GM23338 (cell line): Measurements from ENCODE around the gene COL26A1. TPM values are rescaled to one million over a fixed set of nuclear protein-coding genes. Genes with fewer than 3 reads are reported as not detected.

Source experiments
- ATAC-seq: fragments of 200-7000 bp; cut with Tn5 transposase; 3 replicates; pipeline ENCODE4 v1.9.1; 2020
- DNase-seq: peaks from one replicate; pipeline ENCODE4 v3.0.0-alpha.2; 2015; ENCODE audit warnings: low spot score
- H2AFZ ChIP-seq: fragments of 200-600 bp; sonication (generic); 2 replicates; pipeline ENCODE4 v1.8.0; 2016; ENCODE audit warnings: antibody characterized with exemption, mild to moderate bottlenecking, moderate library complexity
- H3F3A ChIP-seq: fragments of 200-600 bp; sonication (generic); replicated peaks from 2 replicates; pipeline ENCODE4 v1.8.0; 2017; ENCODE audit warnings: antibody characterized with exemption, mixed run types, low read depth
- H3K27ac ChIP-seq: fragments of 200-600 bp; sonication (generic); 2 replicates; pipeline ENCODE4 v1.6.1; 2016; ENCODE audit warnings: low read depth
- H3K27me3 ChIP-seq: fragments of 200-600 bp; sonication (generic); 2 replicates; pipeline ENCODE4 v1.8.0; 2016; ENCODE audit warnings: mild to moderate bottlenecking, mixed run types, moderate library complexity; ENCODE audit not compliant: insufficient read depth
- H3K36me3 ChIP-seq: fragments of 200-600 bp; sonication (generic); 2 replicates; pipeline ENCODE4 v1.8.0; 2016; ENCODE audit warnings: mild to moderate bottlenecking; ENCODE audit not compliant: insufficient read depth
- H3K4me1 ChIP-seq: fragments of 200-600 bp; sonication (generic); 2 replicates; pipeline ENCODE4 v1.8.0; 2016; ENCODE audit warnings: mild to moderate bottlenecking, moderate library complexity; ENCODE audit not compliant: insufficient read depth
- H3K4me2 ChIP-seq: fragments of 200-600 bp; sonication (generic); 2 replicates; pipeline ENCODE4 v1.7.1; 2017; ENCODE audit warnings: mixed run types
- H3K4me3 ChIP-seq: fragments of 200-600 bp; sonication (generic); 2 replicates; pipeline ENCODE4 v1.6.1; 2016; ENCODE audit warnings: mixed run types
- H3K79me2 ChIP-seq: fragments of 200-600 bp; sonication (generic); replicated peaks from 2 replicates; pipeline ENCODE4 v1.8.0; 2017; ENCODE audit warnings: mild to moderate bottlenecking; ENCODE audit not compliant: insufficient read depth
- H3K9me2 ChIP-seq: fragments of 200-600 bp; sonication (generic); 2 replicates; pipeline ENCODE4 v1.8.0; 2017; ENCODE audit not compliant: insufficient read depth
- H4K20me1 ChIP-seq: fragments of 200-600 bp; sonication (generic); replicated peaks from 2 replicates; pipeline ENCODE4 v1.8.0; 2017; ENCODE audit warnings: mild to moderate bottlenecking; ENCODE audit not compliant: insufficient read depth
- H3K27ac Mint-ChIP-seq: 2 replicates; pipeline ENCODE4 v1.8.0; 2020; ENCODE audit warnings: inconsistent platforms, mild to moderate bottlenecking, moderate library complexity, mixed read lengths
- H3K27me3 Mint-ChIP-seq: 3 replicates; pipeline ENCODE4 v1.8.0; 2022; ENCODE audit warnings: low read depth, mild to moderate bottlenecking, moderate library complexity, mixed read lengths, inconsistent platforms; ENCODE audit not compliant: insufficient read depth, poor library complexity
- H3K36me3 Mint-ChIP-seq: 3 replicates; pipeline ENCODE4 v1.8.0; 2021; ENCODE audit warnings: low read depth, mild to moderate bottlenecking, inconsistent platforms, moderate library complexity, mixed read lengths
- H3K4me1 Mint-ChIP-seq: 3 replicates; pipeline ENCODE4 v1.8.0; 2020; ENCODE audit warnings: mild to moderate bottlenecking, inconsistent platforms, mixed read lengths
- H3K4me3 Mint-ChIP-seq: 3 replicates; pipeline ENCODE4 v1.8.0; 2021; ENCODE audit warnings: moderate library complexity, mild to moderate bottlenecking, inconsistent platforms, mixed read lengths
- H3K9me3 Mint-ChIP-seq: 3 replicates; pipeline ENCODE4 v1.8.0; 2020; ENCODE audit warnings: moderate library complexity, mild to moderate bottlenecking, inconsistent platforms, mixed read lengths
- CREB1 ChIP-seq: fragments of 250-450 bp; sonication (Bioruptor Pico); IDR thresholded peaks from 2 replicates; pipeline ENCODE4 v1.5.0; 2020; ENCODE audit warnings: low read depth, mild to moderate bottlenecking, moderate library complexity
- CTCF ChIP-seq, 2 experiments: fragments of 200-600 bp in 1 of 2; sonication (generic) in 1 of 2; conservative IDR thresholded peaks; 2 replicates each; pipeline versions ENCODE4 v1.5.1 to v1.6.1; 2016 to 2017; ENCODE audit warnings: antibody characterized with exemption in 2 of 2, low read depth in 2 of 2, mild to moderate bottlenecking in 2 of 2, moderate library complexity in 1 of 2
- EZH2 ChIP-seq: fragments of 200-600 bp; sonication (generic); IDR thresholded peaks from one replicate; pipeline ENCODE4 v1.8.0; 2017; ENCODE audit warnings: antibody characterized with exemption, mild to moderate bottlenecking, low read depth; ENCODE audit not compliant: unreplicated experiment
- EZH2phosphoT487 ChIP-seq: fragments of 200-600 bp; sonication (generic); IDR thresholded peaks from one replicate; pipeline ENCODE4 v1.8.1; 2018; ENCODE audit warnings: antibody characterized with exemption; ENCODE audit not compliant: unreplicated experiment
- JUNB ChIP-seq: IDR thresholded peaks from one replicate; pipeline ENCODE4 v1.6.1; 2016; ENCODE audit warnings: antibody characterized with exemption; ENCODE audit not compliant: unreplicated experiment
- POLR2AphosphoS5 ChIP-seq: IDR thresholded peaks from 2 replicates; pipeline ENCODE4 v1.6.1; 2016; ENCODE audit warnings: antibody characterized with exemption, low read depth
- STAT1 ChIP-seq: IDR thresholded peaks from one replicate; pipeline ENCODE4 v1.6.1; 2016; ENCODE audit warnings: antibody characterized with exemption; ENCODE audit not compliant: unreplicated experiment
- ZNF114 ChIP-seq: fragments of 250-450 bp; sonication (Bioruptor Pico); IDR thresholded peaks from 2 replicates; pipeline ENCODE4 v1.5.0; 2020; ENCODE audit warnings: mild to moderate bottlenecking, moderate library complexity
- ZNF331 ChIP-seq: fragments of 250-450 bp; sonication (Bioruptor Pico); IDR thresholded peaks from 2 replicates; pipeline ENCODE4 v1.5.0; 2020; ENCODE audit warnings: low read depth, mild to moderate bottlenecking, moderate library complexity
- ZNF462 ChIP-seq: fragments of 250-450 bp; sonication (Bioruptor Pico); IDR thresholded peaks from 2 replicates; pipeline ENCODE4 v1.5.0; 2020; ENCODE audit warnings: mild to moderate bottlenecking, moderate library complexity
- polyA plus RNA-seq: library from polyadenylated mRNA; unstranded; fragments of >200 nt; fragmentation: Nextera tagmentation; extraction: Ambion mirVana; gene quantifications from 2 replicates; pipeline ENCODE4 v1.2.1, GENCODE V29; 2016
- total RNA-seq: library from RNA; depleted of rRNA; stranded (reverse); fragments of >200 nt; shearing (Covaris generic); gene quantifications from 2 replicates; pipeline ENCODE4 v1.2.3, GENCODE V29; 2014
- TF ChIP-seq, protein P1 (sequence below): IDR thresholded peaks from one replicate; pipeline ENCODE4 v1.6.1; 2018; ENCODE audit warnings: antibody characterized with exemption; ENCODE audit not compliant: unreplicated experiment
- TF ChIP-seq, protein P2 (sequence below): IDR thresholded peaks from 2 replicates; pipeline ENCODE4 v1.6.1; 2016; ENCODE audit warnings: antibody characterized with exemption

Gene COL26A1
- total and polyA plus RNA-seq, 2 experiments from 2014 or later: 17.8 to 55.0 TPM

DNA sequence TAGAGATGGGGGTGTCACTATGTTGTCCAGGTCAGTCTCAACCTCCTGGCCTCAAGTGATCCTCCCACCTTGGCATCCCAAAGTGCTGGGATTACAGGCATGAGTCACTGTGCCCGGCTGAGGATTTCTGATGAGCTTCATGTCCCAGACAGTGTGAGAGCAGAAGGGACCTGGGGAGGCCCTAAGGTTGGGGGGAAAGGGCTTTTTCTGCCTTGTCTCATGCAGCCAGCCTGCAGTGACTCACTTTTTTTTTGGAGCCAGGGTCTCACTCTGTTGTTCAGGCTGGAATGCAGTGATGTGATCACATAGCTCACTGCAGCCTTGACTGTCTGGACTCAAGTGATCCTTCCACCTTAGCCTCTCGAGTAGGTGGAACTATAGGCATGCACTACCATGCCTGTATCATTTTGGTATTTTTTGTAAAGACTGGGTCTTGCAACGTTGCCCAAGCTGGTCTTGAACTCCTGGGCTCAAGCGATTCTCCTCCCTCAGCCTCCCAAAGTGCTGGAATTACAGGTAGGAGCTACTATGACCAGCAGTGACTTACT is 14.6 kb downstream of the COL26A1 start:
- H3K27ac ChIP-seq: 0 out of 2 replicates have a peak overlapping the region, but pooled peaks have one; percentile 72
- H3K4me2 ChIP-seq: no peak overlapping the region
- H3K4me1 ChIP-seq: peaks cover 14% of the 10 kb centered on the region
- Mint-ChIP-seq H3K36me3 (peaks cover 55% of the 10 kb centered on the region), H3K9me3 (peaks cover 11% of the 10 kb centered on the region; the same call in 2 of the 3 replicates), H3K27ac (no peak overlapping the region), H3K27me3 (peaks cover 6% of the 10 kb centered on the region), H3K4me3 (no peak overlapping the region), H3K4me1 (peaks cover 20% of the 10 kb centered on the region)
- H3F3A ChIP-seq: peaks cover 14% of the 10 kb centered on the region
- peaks cover 43% of the 10 kb centered on the region for H3K79me2 ChIP-seq
- ATAC-seq (no peak), DNase-seq (no peak)
- no peaks in the 10 kb centered on the region for H3K36me3 ChIP-seq
- H2AFZ ChIP-seq: no peak overlapping the region
- H3K4me3 ChIP-seq: no peak overlapping the region
- H3K27me3 ChIP-seq: no peaks in the 10 kb centered on the region
- no peaks in the 10 kb centered on the region for H3K9me2 ChIP-seq
- TF ChIP-seq ZNF462 (no peak), EZH2 (no peak), CTCF (conservative IDR thresholded peaks at IDR 0.05; ENCODE audit: low read depth in 2 of 2) (no peak), ZNF114 (CRISPR knock-in tag) (no peak), JUNB (no peak), CREB1 (CRISPR knock-in tag) (no peak), EZH2phosphoT487 (no peak), ZNF331 (no peak), STAT1 (no peak), POLR2AphosphoS5 (no peak)
- TF ChIP-seq, protein P1, sequence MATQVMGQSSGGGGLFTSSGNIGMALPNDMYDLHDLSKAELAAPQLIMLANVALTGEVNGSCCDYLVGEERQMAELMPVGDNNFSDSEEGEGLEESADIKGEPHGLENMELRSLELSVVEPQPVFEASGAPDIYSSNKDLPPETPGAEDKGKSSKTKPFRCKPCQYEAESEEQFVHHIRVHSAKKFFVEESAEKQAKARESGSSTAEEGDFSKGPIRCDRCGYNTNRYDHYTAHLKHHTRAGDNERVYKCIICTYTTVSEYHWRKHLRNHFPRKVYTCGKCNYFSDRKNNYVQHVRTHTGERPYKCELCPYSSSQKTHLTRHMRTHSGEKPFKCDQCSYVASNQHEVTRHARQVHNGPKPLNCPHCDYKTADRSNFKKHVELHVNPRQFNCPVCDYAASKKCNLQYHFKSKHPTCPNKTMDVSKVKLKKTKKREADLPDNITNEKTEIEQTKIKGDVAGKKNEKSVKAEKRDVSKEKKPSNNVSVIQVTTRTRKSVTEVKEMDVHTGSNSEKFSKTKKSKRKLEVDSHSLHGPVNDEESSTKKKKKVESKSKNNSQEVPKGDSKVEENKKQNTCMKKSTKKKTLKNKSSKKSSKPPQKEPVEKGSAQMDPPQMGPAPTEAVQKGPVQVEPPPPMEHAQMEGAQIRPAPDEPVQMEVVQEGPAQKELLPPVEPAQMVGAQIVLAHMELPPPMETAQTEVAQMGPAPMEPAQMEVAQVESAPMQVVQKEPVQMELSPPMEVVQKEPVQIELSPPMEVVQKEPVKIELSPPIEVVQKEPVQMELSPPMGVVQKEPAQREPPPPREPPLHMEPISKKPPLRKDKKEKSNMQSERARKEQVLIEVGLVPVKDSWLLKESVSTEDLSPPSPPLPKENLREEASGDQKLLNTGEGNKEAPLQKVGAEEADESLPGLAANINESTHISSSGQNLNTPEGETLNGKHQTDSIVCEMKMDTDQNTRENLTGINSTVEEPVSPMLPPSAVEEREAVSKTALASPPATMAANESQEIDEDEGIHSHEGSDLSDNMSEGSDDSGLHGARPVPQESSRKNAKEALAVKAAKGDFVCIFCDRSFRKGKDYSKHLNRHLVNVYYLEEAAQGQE: no peak
- TF ChIP-seq, protein P2, sequence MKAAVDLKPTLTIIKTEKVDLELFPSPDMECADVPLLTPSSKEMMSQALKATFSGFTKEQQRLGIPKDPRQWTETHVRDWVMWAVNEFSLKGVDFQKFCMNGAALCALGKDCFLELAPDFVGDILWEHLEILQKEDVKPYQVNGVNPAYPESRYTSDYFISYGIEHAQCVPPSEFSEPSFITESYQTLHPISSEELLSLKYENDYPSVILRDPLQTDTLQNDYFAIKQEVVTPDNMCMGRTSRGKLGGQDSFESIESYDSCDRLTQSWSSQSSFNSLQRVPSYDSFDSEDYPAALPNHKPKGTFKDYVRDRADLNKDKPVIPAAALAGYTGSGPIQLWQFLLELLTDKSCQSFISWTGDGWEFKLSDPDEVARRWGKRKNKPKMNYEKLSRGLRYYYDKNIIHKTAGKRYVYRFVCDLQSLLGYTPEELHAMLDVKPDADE: no peak
- H4K20me1 ChIP-seq: peaks cover 4% of the 10 kb centered on the region; the same call in 1 of the 2 replicates
